CD14-positive monocyte (primary cell): ENCODE measurements around the gene PACSIN2. TPM values are rescaled to one million over a fixed set of nuclear protein-coding genes. Genes with fewer than 3 reads are reported as not detected.

Experiments
- DNase-seq, 3 donors: peaks; one replicate each; pipeline ENCODE4 v3.0.0-alpha.2; 2011 to 2022
- H2AFZ ChIP-seq: 2 replicates; pipeline ENCODE4 v1.6.0; 2012; ENCODE audit warnings: mild to moderate bottlenecking, low read depth, low read length, inconsistent platforms; ENCODE audit not compliant: insufficient read depth, poor library complexity, severe bottlenecking
- H3K27ac ChIP-seq, 2 donors: 1 replicate in 1 of 2; 2 replicates in 1 of 2; pipeline ENCODE4 v1.5.1; 2012 to 2013; ENCODE audit warnings: low read length in 2 of 2, control low read depth in 1 of 2, inconsistent platforms in 1 of 2, low read depth in 1 of 2, mild to moderate bottlenecking in 1 of 2
- H3K27me3 ChIP-seq, 2 donors: one replicate each; pipeline versions ENCODE4 v1.6.0 to v1.6.1; 2011 to 2013; ENCODE audit warnings: low read length in 2 of 2; ENCODE audit not compliant: control insufficient read depth in 2 of 2, insufficient read depth in 2 of 2
- H3K36me3 ChIP-seq, 2 donors: replicated peaks in 1 of 2; 1 replicate in 1 of 2; 2 replicates in 1 of 2; pipeline versions ENCODE4 v1.5.1 to v1.6.1; 2012 to 2013; ENCODE audit warnings: low read length in 2 of 2, control low read depth in 1 of 2, inconsistent platforms in 1 of 2, mild to moderate bottlenecking in 1 of 2; ENCODE audit not compliant: insufficient read depth in 2 of 2, control insufficient read depth in 1 of 2
- H3K4me1 ChIP-seq, 2 donors: 1 replicate in 1 of 2; 2 replicates in 1 of 2; pipeline versions ENCODE4 v1.5.1 to v1.6.1; 2012 to 2013; ENCODE audit warnings: low read length in 2 of 2, control low read depth in 1 of 2, inconsistent platforms in 1 of 2, mild to moderate bottlenecking in 1 of 2, moderate library complexity in 1 of 2; ENCODE audit not compliant: insufficient read depth in 2 of 2, control insufficient read depth in 1 of 2
- H3K4me2 ChIP-seq: replicated peaks from 2 replicates; pipeline ENCODE3; 2012; ENCODE audit warnings: low read length, moderate library complexity, mild to moderate bottlenecking; ENCODE audit not compliant: poor library complexity, severe bottlenecking; ENCODE audit errors: extremely low read depth
- H3K4me3 ChIP-seq, 3 experiments: fragments of 200-600 bp in 1 of 3; sonication (generic) in 1 of 3; replicated peaks in 1 of 3; 1 replicate in 2 of 3; 2 replicates in 1 of 3; pipeline ENCODE4 v1.5.1; 2011 to 2013; ENCODE audit warnings: low read length in 3 of 3, mild to moderate bottlenecking in 3 of 3, control low read depth in 2 of 3, low read depth in 2 of 3, inconsistent platforms in 1 of 3, moderate library complexity in 1 of 3
- H3K79me2 ChIP-seq: 2 replicates; pipeline ENCODE4 v1.6.0; 2012; ENCODE audit warnings: mild to moderate bottlenecking, control low read depth, inconsistent platforms, low read length, moderate library complexity; ENCODE audit not compliant: insufficient read depth
- H3K9ac ChIP-seq: 2 replicates; pipeline ENCODE4 v1.6.0; 2017; ENCODE audit warnings: low read length, mild to moderate bottlenecking; ENCODE audit not compliant: insufficient read depth, poor library complexity, severe bottlenecking
- H3K9me3 ChIP-seq, 2 donors: replicated peaks in 1 of 2; 1 replicate in 1 of 2; 2 replicates in 1 of 2; pipeline versions ENCODE4 v1.5.1 to v1.6.1; 2012 to 2013; ENCODE audit warnings: low read length in 2 of 2, control low read depth in 1 of 2; ENCODE audit not compliant: control insufficient read depth in 1 of 2, insufficient read depth in 1 of 2
- H4K20me1 ChIP-seq: 2 replicates; pipeline ENCODE4 v1.6.0; 2012; ENCODE audit warnings: mild to moderate bottlenecking, low read length, control low read depth, moderate library complexity; ENCODE audit not compliant: insufficient read depth
- H3K27ac Mint-ChIP-seq, 7 donors: one replicate each; pipeline ENCODE4 v1.8.0; 2020; ENCODE audit warnings: mild to moderate bottlenecking in 7 of 7, mixed read lengths in 7 of 7, moderate library complexity in 6 of 7, inconsistent platforms in 2 of 7
- H3K27me3 Mint-ChIP-seq, 3 donors: one replicate each; pipeline ENCODE4 v1.8.0; 2021 to 2022; ENCODE audit warnings: low read depth in 3 of 3, mild to moderate bottlenecking in 3 of 3, mixed read lengths in 3 of 3, moderate library complexity in 3 of 3, inconsistent platforms in 1 of 3
- H3K36me3 Mint-ChIP-seq, 2 donors: one replicate each; pipeline ENCODE4 v1.8.0; 2020; ENCODE audit warnings: mixed read lengths in 2 of 2, inconsistent platforms in 1 of 2, mild to moderate bottlenecking in 1 of 2
- H3K4me1 Mint-ChIP-seq: one replicate; pipeline ENCODE4 v1.8.0; 2020; ENCODE audit warnings: mild to moderate bottlenecking, mixed read lengths
- H3K4me3 Mint-ChIP-seq, 2 donors: one replicate each; pipeline ENCODE4 v1.8.0; 2020; ENCODE audit warnings: mild to moderate bottlenecking in 2 of 2, mixed read lengths in 2 of 2, moderate library complexity in 1 of 2
- H3K9me3 Mint-ChIP-seq, 7 donors: one replicate each; pipeline ENCODE4 v1.8.0; 2020 to 2022; ENCODE audit warnings: mixed read lengths in 7 of 7, mild to moderate bottlenecking in 6 of 7, moderate library complexity in 6 of 7, inconsistent platforms in 2 of 7
- WGBS: methylation state at CpG from one replicate; pipeline ENCODE4 v1.1.5; 2013; ENCODE audit warnings: missing lambda C conversion rate; ENCODE audit not compliant: insufficient coverage; 5-methylcytosine and 5-hydroxymethylcytosine counted together
- intact Hi-C, 2 donors: fragments of 100-400 bp; cut with micrococcal nuclease; formaldehyde crosslinking; loops; one replicate each; pipeline versions ENCODE4 v1.15.0 to v1.15.1; 2023
- polyA plus RNA-seq, 3 donors: library from polyadenylated mRNA; depleted of rRNA in 1 of 3; unstranded in 2 of 3; stranded (reverse) in 1 of 3; fragments of 300-500 nt in 2 of 3; fragments of >200 nt in 1 of 3; fragmentation: Illumina TruSeq in 2 of 3; gene quantifications; 1 replicate in 2 of 3; 2 replicates in 1 of 3; pipeline ENCODE4 v1.2.3, GENCODE V29; 2012 to 2021
- TF ChIP-seq, protein P1 (sequence below): fragments of 200-600 bp; IDR thresholded peaks from one replicate; pipeline ENCODE4 v1.8.0; 2022; ENCODE audit warnings: antibody characterized with exemption, mild to moderate bottlenecking

The PACSIN2 gene
- polyA plus RNA-seq, 3 donors = 31.2 to 45.7 (median 40.2) TPM

DNA sequence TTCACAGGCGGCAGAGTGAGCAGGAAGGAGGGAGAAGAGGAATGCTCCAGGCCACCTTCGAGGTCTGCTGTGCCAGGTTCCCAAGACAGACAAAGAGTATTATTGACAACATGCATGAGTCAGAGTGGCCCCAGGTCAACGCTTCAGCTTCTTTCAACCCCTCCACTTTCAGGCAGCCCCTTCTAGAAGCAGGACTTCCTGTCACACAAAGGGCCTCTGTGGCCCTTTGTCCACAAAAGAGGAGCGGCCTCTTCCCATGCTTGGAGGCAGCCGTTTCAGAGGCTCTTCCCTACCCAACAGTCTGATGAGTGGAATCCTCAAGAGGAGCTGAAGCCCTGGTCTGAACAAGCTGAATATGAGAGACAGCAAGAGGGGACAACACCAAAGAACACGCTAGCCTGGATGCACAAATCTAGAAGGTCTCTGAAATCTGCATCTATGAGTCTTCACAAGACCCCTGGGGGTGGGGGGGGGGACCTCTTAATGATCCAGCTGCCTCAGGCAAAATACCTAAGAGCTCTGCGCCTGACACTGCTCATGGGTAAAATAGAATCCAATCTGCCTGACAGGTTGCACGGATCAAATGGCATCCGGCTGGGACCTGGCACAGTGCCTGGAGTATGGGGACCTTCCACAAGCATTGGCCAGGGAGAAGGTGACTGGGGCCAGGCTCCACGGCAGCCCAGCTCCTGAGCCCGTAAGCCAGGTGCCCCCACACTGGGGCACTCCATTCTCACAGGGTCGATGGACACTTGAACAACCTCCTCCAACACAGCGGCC is 67.5 kb downstream of the PACSIN2 start:
- H3K79me2 ChIP-seq = peaks cover 84% of the 10 kb centered on the region
- H3K4me2 ChIP-seq = no peak overlapping the region
- Mint-ChIP-seq H3K36me3 (peaks cover 50 to 56% of the 10 kb centered on the region in 2 donors), H3K9me3 (no peaks in the 10 kb centered on the region), H3K4me1 (peaks cover 34% of the 10 kb centered on the region), H3K4me3 (no peak overlapping the region), H3K27ac (peak overlapping the region in 6 of 7 donors; percentile 27 to 76 (median 60)), H3K27me3 (peaks cover 0 to 3% (median 2%) of the 10 kb centered on the region in 3 donors)
- H3K27me3 ChIP-seq = no peaks in the 10 kb centered on the region
- peaks cover 69% of the 10 kb centered on the region for H4K20me1 ChIP-seq
- DNase-seq = no peak
- no peak overlapping the region for H3K4me3 ChIP-seq
- no peak overlapping the region for H3K9ac ChIP-seq
- H3K4me1 ChIP-seq = peaks cover 27 to 28% of the 10 kb centered on the region in 2 donors
- no peaks in the 10 kb centered on the region for H3K9me3 ChIP-seq
- TF ChIP-seq, protein P1, sequence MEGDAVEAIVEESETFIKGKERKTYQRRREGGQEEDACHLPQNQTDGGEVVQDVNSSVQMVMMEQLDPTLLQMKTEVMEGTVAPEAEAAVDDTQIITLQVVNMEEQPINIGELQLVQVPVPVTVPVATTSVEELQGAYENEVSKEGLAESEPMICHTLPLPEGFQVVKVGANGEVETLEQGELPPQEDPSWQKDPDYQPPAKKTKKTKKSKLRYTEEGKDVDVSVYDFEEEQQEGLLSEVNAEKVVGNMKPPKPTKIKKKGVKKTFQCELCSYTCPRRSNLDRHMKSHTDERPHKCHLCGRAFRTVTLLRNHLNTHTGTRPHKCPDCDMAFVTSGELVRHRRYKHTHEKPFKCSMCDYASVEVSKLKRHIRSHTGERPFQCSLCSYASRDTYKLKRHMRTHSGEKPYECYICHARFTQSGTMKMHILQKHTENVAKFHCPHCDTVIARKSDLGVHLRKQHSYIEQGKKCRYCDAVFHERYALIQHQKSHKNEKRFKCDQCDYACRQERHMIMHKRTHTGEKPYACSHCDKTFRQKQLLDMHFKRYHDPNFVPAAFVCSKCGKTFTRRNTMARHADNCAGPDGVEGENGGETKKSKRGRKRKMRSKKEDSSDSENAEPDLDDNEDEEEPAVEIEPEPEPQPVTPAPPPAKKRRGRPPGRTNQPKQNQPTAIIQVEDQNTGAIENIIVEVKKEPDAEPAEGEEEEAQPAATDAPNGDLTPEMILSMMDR = no peak
- WGBS = 85% methylated on average over 7 of the region's 13 CpGs
- H3K36me3 ChIP-seq = peaks cover 4 to 11% of the 10 kb centered on the region in 2 donors
- intact Hi-C loops = no loop called here
- no peak overlapping the region for H2AFZ ChIP-seq
- peak overlapping the region in 1 of 2 donors; percentile 50 for H3K27ac ChIP-seq

DNA sequence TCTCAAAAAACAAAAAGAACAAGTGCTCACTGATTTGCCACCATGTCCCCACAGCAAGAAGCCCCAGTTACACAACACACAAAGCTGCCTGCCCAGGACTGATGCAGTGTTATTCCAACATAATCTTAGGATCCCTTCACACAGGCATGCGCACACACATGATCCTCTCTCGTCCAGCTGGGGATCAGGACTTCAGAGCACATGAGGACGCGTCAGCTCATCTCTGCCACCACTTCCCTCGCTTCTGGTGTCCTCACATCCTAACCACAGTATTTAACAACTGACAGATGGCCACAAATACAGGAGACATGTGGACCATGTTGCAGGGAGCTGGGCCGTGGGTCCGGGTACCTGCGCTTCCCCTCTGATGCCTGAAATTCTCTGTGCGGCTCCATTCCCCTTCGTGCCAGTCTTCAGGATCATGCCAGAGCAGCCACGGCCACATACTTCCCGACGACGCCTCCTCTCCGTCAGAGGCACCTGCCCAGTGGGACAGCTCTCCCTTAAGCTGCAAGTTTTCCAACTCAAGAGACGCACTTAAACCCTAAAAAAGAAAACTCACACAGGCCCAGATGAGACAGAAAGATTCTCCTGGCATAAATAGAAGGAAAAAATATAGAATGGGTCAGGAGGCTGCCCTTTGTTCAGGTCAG is 68.3 kb downstream of the PACSIN2 start:
- peak overlapping the region; percentile 27 to 81 (median 60) for H3K27ac Mint-ChIP-seq
- H2AFZ ChIP-seq = no peak overlapping the region
- WGBS = 53% methylated on average over 13 of the region's 16 CpGs
- H3K27me3 Mint-ChIP-seq = peaks cover 0 to 3% (median 3%) of the 10 kb centered on the region in 3 donors
- peak overlapping the region in 1 of 2 donors; percentile 42 for H3K4me3 Mint-ChIP-seq
- peaks cover 79% of the 10 kb centered on the region for H3K79me2 ChIP-seq
- H4K20me1 ChIP-seq = peaks cover 65% of the 10 kb centered on the region
- H3K36me3 ChIP-seq = peaks cover 4 to 11% of the 10 kb centered on the region in 2 donors
- TF ChIP-seq, protein P1 = no peak
- intact Hi-C loops = no loop called here
- H3K36me3 Mint-ChIP-seq = peaks cover 46 to 63% of the 10 kb centered on the region in 2 donors
- peaks cover 27 to 28% of the 10 kb centered on the region in 2 donors for H3K4me1 ChIP-seq
- H3K27ac ChIP-seq = peak overlapping the region; percentile 6 to 50
- no peak for DNase-seq
- no peak overlapping the region for H3K4me3 ChIP-seq
- no peaks in the 10 kb centered on the region for H3K27me3 ChIP-seq
- H3K9me3 ChIP-seq = no peaks in the 10 kb centered on the region
- H3K4me1 Mint-ChIP-seq = peaks cover 34% of the 10 kb centered on the region
- H3K9ac ChIP-seq = no peak overlapping the region
- no peak overlapping the region for H3K4me2 ChIP-seq
- H3K9me3 Mint-ChIP-seq = no peaks in the 10 kb centered on the region
